IPS-18c (cell line): ENCODE data around the gene TTLL3.
"Not testable (repeated sequence)": the region's sequence is repeated elsewhere in the genome, so short reads cannot be mapped to it uniquely, and the experiment has no call there.

Source experiments
- H3K4me3 ChIP-seq: 2 replicates; pipeline ENCODE4 v1.7.0; 2013; ENCODE audit warnings: low read depth, mild to moderate bottlenecking, low read length, moderate library complexity; ENCODE audit not compliant: insufficient read depth
- H3K9me3 ChIP-seq: one replicate; pipeline ENCODE4 v1.6.1; 2013; ENCODE audit warnings: mild to moderate bottlenecking, low read length, moderate library complexity; ENCODE audit not compliant: control insufficient read depth, insufficient read depth

Gene TTLL3

DNA sequence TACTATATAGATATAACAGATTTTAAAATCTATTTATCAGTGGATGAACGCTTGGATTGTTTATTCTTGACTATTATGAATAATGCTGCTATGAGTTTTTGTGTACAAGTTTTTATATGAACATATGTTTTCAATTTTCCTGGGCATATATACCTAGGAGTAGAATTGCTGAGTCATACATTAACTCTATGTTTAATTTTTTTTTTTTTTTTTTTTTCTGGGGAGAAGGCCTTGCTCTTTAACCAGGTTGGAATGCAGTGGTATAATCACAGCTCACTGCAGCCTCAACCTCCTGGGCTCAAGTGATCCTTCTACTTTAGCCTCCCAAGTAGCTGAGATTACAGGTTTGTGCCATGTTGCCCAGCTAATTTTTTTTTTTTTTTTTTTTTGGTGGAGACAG lies 60.9 kb downstream of the TTLL3 start:
- H3K4me3 ChIP-seq = no peak overlapping the region
- no peaks in the 10 kb centered on the region for H3K9me3 ChIP-seq

GRCh38 chr3:9872067-9872466 lies 62.0 kb downstream of the TTLL3 start:
- not testable (repeated sequence) for H3K4me3 ChIP-seq, H3K9me3 ChIP-seq

GRCh38 chr3:9875448-9875847 lies 65.4 kb downstream of the TTLL3 start:
- Histone ChIP-seq H3K9me3 (no peaks in the 10 kb centered on the region), H3K4me3 (no peak overlapping the region)

GRCh38 chr3:9876255-9876654 lies 66.2 kb downstream of the TTLL3 start:
- not testable (repeated sequence) for H3K9me3 ChIP-seq, H3K4me3 ChIP-seq

GRCh38 chr3:9876991-9877390 lies 66.9 kb downstream of the TTLL3 start:
- Histone ChIP-seq H3K4me3 (no peak overlapping the region), H3K9me3 (no peaks in the 10 kb centered on the region)

DNA sequence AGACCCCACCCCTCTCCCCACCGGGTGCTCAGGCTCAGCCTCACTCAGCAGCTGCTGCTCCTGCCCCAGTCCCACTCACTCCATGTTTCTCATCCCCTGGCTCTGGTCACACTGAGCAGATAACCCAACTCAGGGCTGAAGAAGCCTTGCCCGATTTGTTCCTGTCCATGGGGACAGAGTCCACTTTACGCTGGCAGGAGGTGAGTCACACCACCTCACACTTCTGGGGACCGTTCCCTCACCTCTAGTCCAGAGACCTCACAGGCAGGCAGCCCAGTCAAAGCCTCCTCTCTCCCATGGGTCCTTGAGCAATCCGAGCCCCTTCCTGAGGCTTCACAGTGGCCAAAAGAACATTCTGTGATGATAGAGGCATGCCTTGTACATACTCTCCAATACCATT lies 68.6 kb downstream of the TTLL3 start:
- Histone ChIP-seq H3K9me3 (peaks cover 2% of the 10 kb centered on the region), H3K4me3 (no peak overlapping the region)

DNA sequence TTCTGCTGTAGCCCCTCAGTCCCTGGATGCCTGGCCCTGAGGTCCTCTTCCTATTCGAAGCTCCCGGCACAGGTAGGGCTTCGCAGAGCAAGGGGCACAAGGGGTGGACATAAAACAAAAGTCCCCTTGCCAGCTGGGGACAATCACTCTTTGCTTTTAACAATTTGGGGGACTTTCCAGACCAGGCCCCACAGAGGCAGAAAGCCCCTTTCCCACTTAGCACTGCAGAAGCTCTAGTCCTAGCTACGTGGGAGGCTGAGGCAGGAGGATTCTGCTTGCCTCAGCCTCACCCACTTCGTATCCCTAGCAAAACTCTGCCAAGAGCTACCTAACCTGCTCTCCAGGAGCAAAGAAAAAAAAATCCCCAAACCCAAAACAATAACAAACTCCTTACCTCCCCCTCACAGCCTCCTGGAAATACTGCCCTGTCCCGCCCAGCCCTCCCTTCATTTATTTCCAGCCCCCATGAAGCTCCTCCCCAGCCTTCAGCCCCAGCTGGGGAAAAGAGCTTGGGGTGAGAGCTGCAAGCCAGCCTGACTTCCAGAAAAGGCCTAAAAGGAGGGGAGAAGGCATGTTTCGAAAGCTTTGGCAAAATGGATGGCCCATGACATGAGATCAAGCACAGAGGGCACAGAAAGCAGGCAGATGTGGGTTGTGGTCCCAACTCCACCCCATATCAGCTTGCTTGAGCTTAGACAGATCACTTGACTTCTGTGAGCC lies 69.9 kb downstream of the TTLL3 start, which contains the start of gene CIDEC:
Gene CIDEC (minus strand): TSS at position 424 of the 720 bp plus-strand sequence. CDS start 1,767 bp downstream, outside the sequence.
- H3K4me3 ChIP-seq = no peak within 1 kb of the TSS

DNA sequence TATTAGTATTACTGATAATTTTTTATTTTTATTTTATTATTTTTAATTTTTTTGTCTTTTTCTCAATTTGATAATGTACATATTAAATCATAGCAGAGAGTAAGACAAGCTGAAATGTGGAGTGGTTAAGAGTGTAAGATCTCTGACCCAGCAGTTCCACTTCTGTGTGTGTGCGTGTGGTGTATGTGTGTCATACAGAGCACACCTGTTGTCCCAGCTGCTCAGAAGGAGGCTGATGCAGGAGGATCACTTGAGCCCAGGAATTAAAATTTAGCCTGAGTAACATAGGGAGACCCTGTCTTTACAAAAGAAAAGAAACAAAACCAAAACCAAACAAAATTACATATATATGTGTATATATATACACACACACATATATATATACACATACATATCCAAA lies 71.4 kb downstream of the TTLL3 start:
- Histone ChIP-seq H3K9me3 (peaks cover 2% of the 10 kb centered on the region), H3K4me3 (no peak overlapping the region)

More for the DNA sequence above, 69.9 kb downstream of the TTLL3 start, which contains the start of gene CIDEC:
- peaks cover 2% of the 10 kb centered on the region for H3K9me3 ChIP-seq

DNA sequence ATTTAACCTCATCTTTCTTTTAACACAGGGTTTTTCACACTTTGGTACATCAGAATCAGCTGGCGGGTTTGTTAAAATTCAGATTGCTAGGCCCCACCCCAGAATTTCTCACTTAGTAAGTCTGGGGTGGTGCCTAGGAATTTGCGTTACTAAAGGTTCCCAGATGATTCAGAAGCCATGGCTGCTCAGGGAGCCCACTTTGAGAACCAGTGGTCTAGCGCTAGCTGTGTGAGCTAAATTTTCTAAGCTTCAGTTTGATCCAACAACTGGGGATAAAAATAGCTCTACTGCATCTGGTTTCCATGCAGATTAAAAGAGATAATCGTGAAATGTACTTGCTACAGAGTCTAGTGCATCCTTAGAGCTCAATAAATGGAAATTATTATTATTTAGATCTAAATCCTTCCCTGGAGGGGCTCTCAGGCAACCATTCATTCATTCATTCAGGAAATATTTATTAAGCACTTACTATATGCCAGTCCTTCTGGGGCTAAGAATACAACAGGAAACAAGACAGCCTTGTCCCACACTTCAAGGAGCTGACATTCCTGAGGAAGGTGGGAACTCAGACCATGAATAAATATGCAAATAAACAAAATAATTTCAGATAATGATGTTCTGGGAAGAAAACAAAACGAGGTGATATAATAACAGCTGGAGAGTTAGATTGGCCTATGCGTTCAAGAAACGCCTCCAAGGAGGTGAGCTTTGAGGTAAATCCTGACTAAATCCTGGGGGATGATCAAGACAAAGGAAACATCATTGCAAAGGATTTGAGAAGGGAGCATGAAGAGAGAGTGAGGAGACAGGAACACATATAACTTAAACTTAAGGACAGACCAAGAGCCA lies 73.9 kb downstream of the TTLL3 start:
- Histone ChIP-seq H3K9me3 (peaks cover 2% of the 10 kb centered on the region), H3K4me3 (no peak overlapping the region)

DNA sequence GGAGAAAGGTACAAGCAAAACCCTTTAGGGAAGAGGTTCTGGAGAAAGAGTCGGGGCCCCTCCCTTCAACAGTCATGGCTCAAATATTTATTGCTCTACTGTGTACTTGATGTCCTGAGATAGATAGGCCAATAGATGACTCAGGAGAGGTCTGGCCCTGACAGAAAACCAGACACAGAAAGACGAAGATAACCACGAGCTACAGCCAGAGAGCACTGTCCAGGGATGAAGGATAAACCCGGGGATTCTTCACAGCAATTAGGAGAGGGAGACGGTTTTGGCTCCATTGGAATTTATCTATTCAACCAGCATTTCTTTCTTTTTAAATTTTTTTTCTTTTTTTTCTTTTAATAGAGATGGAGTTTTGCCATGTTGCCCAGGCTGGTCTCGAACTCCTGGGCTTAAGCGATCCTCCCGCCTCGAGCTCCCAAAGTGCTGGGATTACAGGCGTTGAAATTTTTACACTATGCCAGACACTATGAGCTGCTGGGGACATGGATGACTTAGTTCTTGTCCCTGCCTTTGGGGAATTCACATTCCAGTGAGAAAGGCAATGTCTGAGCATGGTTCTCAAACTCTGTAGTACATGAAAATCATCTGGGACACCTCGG lies 74.6 kb downstream of the TTLL3 start:
- Histone ChIP-seq H3K4me3 (no peak overlapping the region), H3K9me3 (peaks cover 2% of the 10 kb centered on the region)
